Midbrain (tissue), 1 donor: ENCODE measurements around the gene DDX31.

Source experiments
- DNase-seq: peaks from one replicate; lab custom pipeline; 2025; lab: John Stamatoyannopoulos, UW

DDX31 gene

DNA sequence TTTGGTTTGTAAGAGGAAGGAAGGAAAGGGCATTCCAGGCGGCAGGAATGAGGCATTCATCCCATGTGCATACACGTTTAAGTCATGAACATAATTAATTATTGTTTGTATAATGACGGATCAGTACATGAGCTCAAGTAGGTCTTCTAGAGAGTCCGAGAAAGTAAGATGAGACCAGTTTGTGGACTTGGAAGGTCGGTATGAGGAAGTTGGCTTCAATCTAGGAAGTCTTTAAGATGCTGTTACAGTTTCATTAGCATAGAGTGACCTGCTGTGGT is 2.6 kb upstream of the DDX31 start:
- DNase-seq = no peak

DNA sequence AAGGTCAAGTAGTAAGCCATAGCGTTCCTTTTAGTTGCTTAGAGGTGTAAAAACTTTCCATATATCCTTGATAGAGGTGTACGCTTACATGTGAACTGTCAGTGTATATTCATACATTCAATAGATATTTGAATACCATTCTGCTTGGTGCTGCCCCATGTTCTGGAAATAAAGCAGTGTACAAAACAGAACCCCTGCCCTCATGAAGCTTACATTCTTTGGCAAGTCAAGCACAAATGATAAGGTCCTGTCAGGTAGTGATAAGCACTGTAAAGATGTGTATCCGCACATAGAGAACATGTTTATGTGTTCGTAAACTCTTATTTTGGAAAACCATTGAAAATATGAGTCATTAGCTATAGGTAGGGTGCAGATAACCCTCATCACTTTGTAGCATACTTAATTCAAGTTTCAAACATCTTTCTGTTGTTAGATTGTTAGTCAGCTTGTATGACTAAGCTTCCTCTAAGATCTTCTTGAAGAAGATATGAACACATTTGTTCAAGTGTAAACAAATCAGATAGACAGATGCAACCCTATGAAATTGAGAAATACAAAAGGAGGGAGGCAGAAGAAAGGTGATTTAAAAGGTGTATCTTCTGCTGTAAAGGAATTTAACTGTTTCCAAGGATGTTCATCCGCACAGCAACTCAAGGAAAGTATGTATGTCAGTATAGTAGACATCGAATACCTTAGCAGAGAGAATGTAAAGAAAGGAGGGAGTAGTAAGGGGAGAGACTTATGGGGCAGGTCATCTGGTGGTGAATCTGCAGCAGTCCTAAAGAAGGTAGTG is 2.0 kb upstream of the DDX31 start:
- no peak for DNase-seq

DNA sequence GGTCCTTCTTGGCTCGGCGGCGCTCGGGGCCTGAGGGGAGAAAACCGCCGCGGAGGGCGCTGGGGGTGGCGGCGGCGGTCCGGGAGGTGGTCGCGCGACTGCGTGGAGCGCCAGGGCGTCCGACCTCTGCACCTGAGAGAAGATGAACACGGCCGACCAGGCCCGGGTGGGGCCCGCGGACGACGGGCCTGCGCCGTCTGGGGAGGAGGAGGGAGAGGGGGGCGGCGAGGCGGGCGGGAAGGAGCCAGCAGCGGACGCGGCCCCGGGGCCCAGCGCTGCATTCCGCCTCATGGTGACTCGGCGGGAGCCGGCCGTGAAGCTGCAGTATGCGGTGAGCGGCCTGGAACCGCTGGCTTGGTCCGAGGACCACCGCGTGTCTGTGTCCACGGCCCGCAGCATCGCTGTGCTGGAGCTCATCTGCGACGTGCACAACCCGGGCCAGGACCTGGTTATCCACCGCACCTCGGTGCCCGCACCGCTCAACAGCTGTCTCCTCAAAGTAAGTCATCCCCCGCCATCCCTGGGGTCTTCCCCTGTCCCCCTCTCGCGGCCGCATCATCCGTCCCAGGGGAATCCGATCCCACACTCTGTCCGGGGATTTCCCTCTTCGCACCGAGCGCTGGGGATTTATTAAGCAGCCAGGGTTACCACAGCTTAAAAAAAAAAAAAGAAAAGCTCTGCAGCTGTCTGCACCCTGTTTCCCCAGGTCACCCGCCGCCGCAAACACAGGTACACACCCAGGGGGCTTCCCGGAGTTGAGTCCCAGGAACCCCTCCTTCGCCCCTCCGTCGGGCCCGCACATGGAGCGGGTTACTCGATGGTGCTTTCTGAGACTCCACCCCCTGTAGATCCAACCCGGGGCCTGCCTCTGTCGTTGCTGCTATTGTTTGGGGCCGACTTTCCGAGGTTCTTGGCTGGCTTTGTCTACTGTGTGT is 941 bp upstream of the DDX31 start, which contains the start of gene GTF3C4:
Gene GTF3C4, plus strand, starts transcription at position 8 of the 935 bp plus-strand sequence. Its CDS starts 135 bp downstream, at position 143.
- DNase-seq = no peak

DNA sequence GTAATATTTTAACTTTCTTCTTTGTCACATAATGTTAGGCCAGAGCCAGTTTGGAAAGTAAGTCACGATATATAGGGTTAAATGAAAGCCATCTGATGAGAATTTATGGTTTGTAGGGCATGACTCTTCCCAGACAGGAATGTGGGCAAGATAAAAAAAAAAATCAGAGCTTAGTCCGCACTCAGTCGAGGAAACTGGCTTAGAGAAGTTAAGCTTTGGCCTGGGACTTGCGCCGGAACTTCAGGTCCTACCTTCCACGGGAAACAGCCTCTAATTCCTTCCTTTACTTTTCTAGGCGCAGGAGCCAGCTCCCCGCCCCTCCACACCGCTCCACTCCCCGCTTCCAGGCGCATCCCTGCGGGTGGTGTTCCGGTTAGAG is 475 bp downstream of the DDX31 start:
- no peak for DNase-seq

DNA sequence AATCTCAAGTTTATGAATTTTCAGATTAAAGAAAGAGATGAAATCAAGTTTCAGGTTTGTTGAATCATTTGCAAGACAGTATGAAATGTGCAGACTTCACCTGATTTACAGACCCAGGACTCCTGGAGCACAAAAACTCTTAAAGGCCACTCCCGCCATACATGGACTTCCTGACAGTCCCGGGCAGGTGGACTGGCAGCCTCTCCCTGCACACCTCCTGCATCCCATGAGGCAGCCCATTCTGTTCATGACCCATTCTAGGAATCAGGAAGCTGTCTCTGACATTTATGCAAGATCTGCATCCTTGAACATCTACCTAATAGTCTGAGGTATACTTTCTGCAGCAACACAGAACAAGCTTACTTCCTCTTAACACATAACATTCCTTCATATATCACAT is 5.9 kb downstream of the DDX31 start:
- no peak for DNase-seq

DNA sequence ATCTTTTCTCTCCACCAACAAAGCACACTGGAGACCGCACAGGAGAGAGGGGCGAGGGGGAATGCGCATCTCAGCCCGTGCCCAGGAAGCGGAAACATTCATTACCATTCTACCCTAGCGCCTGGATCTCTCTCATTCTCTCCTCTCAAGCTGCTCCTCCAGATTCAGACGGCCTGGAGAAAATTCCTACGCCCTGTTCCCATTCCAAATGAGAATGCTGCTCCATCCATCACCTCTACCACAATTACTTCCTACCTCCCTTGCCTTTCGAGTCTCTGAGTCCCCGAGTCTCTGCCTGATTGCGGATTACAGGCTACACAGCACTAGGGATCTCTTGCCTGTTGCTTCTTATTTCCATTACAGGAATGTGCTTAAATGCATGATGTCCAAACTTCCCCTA is 6.7 kb downstream of the DDX31 start:
- no peak for DNase-seq

DNA sequence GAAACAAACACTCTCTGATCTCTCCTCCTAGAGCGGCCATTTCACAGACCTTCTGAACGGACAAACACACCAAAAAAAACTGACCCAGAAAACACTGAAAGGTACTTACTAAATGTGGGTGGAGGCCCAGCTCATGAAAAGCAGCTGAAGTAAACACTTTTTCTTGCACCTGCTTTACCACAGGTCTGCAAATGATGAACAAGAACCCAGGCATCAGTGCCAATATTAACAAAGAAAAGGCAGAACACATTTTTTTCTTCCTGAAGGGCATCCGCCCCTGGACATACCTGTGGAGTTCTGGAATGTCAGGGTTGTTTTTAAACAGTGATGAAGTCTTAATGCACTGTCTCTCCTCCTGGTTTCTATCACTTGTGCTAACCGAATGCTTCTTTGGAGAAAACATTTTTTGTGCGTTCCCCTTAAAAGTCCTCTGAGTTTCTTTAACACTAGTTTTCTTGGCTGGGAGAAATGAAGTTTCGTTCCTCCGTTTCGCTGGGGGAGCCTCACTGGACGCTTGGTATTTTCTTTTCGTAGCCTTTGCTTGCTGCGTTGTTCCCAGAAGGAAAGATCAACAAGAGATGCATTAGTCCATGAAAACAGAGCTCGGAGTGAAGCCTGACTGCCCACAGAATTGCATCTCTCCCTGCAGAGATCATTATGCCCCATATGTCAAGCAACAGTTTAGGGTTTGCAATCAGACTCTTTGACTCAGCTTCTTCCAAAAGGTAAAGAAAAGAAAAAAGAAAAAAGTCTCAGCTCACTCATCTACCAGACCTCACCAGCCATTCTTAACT is 7.4 kb downstream of the DDX31 start:
- no peak for DNase-seq

DNA sequence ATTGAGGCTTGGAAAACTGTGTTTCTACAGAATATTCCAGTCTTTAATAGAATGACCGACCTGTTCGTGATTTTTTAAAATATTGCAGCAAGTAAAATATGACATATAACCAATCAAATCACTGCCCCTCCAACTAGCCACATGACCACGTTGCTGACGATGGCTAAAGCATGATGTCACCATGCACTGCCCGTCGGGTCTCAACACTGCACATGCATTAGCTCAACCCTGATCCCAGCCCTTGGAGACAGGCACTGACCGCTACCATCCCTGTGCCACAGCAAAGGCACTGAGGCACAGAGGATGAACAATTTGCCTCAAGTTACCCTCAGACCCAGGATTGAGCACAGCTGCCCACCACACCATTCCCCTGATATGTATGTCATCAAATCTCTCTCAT is 13.5 kb downstream of the DDX31 start:
- DNase-seq = no peak

DNA sequence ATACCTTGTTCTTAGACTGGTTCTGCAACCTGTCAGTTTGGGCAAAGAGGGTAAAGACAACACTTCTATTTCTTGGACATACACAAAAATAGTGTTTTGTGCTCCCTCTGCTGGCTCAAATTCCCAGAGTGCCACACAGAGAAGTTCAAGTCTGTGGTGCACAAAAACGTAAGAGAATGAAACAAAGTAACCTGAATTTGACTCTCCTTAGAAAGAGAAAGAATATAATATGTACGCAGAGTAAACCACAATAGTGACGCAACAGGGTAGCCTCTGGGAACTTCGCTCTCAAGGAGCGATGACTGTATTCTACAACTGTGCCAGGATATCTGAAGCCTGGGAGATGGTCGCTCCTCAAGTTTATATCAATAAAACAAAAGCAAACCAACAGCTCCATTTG is 18.5 kb downstream of the DDX31 start:
- DNase-seq = peak; percentile 15

DNA sequence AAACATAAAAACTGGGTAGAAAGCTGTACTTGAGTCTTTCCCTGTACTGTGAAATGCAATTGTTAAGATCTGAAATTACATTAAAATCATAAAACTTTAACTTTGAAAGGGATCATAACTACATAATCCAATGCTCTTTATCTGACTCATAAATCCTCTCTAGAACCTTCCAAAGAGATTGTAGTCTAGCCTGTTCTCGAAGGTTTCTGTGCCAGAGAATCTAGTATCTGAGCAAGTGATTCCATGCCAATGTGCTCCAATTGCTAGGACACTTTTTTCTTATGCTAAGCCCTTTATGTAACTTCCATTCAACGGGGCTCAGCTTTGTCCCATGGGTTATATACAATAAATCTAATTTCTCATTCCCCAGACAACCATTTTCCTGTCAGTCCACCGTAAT is 21.1 kb downstream of the DDX31 start:
- DNase-seq = no peak

DNA sequence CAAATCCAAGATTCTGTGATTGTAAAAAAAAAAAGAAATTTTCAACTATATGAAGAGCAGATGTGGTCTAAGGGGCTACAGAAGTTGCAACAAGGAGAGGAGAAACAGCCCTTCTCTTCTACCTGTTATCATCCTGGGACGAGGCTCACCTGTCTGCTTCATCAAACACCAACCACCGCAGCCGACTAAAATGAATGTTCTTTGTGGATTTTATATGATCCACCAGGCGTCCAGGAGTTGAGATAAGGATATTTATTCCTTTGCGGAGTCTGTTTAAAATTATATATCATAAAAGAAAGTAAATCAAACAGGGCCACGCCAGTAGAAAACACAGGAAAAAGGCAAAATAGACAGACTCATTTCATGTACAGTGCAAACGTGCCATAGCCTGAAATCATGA is 21.5 kb downstream of the DDX31 start:
- DNase-seq = no peak

DNA sequence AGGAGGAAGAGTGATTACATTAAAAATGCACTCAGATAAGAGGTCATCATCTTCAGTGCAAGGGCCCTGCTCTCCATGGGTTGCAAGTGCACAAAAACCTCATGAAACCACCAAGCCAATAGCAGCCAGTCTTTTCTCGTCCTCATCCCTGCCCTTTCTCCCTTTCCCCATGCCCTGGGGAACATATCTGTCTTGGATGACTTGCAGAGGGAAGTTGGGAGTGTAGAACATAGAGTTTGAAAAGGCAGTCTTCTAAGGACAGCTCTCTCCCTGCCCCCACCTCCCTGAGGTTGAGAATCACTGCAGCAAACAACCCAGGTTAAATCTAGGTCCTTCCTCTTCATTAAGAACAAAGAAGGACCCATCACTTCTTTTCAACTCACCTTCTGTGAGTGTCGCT is 22.0 kb downstream of the DDX31 start:
- DNase-seq = no peak

DNA sequence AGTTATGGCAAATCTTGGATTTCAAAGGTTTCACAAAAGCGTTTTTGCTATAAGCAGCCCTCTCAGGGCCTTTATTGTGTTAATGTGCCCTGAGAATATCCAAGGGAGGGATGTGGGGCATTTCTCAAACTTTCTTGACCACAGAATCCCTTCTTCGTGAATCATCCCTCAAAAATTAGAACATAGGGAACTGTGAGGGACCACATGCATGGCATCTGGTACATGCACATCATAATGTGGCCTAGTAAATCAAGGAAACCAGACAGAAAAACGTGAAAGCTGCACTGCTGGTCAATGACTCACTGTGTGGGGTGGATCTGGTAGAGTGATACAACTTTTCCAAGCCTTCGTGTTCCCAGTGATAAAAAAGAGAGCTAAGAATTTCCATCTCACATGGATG is 22.4 kb downstream of the DDX31 start:
- DNase-seq = no peak

DNA sequence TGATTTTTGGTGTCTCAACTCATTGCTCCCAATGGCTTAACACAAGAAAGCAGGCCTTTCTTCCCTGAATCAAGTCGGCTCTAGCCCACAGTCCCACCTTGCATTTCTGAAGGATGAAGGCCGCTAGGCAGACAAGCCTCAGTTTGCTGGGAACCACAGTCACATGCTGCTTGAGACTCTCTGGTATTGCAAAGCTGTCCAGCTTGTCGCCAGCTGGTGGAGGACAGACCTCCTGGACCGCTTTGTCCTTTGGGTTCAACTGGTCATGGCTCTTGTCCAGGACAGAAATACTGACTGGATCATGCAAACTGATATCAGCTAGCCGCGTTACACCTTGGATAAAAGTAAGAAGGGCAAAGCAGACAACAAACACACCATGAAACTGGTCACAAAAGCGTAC is 23.1 kb downstream of the DDX31 start:
- DNase-seq = no peak

DNA sequence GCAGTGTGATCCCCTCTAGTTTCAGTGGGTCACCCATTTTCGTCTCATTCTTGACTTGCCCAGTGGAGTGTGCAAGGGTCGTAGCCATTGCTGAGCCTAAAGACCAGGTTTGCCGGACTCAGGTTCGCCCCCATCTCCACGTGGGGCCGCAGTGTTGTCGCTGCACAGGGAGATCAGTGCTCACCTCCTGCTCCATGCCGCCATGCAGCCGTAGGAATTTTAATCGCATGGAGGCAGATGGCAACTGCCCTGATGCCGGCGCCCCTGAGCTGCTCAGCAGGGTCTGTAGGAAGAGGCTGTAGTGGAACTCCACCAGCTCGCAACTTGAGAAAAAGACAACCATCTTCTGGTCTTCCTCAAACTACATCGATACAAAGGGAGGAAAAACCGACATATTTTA is 24.1 kb downstream of the DDX31 start:
- no peak for DNase-seq

DNA sequence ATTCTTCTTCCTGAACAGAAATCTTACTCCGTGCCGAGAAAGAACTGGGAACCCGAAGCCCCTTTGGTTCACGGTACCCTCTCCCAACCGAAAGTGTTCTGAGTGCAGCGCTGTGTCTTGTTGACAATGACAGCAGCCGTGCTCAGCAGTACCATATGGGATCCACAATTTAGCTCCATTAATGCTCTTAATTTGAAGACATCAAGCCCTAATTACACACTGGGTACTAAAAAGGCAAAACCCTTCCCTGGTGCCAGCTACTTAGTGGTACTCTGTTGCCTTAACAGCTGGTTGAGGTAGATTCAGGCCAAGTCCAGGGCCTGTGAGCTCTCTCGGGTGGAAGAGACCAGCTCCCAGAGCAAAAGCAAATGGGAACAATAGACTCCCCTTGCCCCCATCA is 24.5 kb downstream of the DDX31 start:
- DNase-seq = no peak

DNA sequence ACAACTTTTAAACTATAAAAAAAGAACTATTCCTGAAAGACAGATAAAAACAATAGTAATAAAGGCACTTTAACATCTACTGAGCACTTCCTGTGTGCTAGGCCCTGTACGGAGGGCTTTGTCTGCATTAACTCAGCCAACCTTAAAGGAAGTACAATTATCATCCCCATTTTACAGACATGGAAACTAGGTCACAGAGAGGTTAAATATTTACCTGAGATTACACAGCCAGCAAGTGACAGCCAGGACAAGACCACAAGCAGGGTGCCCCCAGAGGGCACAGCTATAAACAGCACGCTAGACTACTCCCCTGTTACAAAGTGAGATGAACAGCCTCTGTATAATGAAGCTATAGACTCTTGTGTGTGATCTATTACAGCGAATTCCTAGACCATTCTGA is 25.5 kb downstream of the DDX31 start:
- no peak for DNase-seq

DNA sequence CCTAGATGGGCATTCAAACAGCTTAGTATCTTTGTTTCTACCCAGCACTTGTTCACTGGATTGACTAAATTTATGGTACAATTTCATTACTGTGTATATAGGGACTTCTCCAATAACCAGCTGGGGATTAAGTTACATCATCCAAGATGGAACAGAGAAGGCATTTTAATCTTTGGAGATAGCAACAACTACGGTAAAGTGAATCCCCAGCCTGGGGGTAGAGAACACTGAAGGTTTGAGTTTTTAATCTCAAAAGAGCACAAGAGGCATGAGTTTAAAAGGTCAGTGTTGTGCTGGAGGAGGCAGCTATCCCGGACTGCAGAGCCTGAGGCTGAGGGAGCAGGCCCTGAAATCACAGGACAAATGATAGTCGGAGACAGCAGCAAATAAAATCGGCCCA is 28.6 kb downstream of the DDX31 start:
- no peak for DNase-seq

DNA sequence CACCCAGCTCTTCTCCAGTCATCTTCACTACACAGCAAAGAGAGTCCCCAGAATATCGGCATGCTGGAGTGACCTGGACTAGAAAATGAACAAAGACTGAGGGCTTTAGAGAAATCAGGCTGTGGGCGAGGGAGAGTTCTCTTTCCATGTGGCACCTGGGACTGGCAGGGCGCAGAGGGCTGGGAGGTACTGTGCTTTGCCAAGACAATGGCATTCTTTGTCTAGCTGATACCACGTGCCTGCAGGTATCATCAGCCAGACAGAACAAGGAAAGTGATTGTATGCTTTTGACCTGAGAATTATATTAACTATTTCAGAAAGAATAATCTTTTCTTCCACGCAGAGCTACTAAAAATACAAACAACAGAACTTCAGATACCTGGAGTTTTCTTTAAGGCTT is 30.5 kb downstream of the DDX31 start:
- no peak for DNase-seq

DNA sequence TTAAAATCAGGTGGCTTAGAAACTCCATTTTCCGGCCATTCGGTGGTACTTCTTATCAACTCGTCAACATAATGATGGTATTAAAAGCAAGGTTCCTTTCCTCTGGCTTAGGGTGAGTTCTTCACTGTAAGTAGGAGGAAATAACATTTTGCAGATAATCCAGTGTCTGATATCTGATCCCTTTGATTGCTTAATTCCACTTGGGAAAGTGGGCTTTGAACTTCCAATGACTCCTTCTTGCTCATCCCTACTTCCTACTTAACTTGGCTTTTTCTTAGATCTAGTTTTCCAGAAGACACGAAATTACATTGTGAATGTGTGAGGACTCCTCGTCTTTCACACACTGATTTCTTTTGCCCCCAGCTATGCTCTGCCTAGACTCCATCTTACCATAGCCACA is 31.5 kb downstream of the DDX31 start:
- DNase-seq = no peak

DNA sequence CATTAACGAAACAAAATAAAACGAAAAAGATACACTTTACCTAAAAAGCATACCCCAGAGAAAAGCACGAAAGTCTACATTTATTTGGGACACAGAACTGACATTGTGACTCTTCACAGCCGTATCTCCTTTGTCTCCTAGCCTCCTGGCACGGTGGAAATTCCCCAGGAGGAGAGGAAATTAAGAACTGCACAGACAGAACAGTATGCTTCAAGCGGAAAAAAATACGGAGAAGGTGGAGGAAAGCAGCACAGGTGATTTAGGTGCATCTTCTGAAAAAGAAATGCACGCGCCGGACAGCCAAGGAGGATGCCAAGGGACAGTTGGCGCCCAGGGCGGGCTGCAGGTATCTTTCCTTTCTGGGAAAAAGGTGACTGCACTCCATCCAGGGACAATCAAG is 32.0 kb downstream of the DDX31 start:
- DNase-seq = no peak

DNA sequence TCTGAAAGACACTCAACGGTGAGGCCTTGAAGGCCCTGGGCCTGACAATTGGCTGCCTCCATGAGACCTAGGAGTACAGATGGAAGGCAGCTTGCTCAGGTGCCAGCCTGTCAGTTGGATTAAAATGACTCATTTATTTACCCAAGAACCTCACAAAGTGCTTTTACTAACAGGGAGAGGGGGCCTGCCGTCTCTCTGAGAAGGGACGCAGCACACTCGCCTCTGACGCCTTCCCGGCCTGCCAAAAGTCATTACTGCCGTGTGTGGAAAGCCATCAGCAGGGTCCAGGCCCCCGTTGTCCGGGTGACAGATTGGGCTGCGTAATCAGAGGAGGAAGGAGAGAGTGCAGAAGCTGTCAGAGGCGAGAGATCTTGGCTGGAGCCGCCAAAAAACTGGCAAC is 32.4 kb downstream of the DDX31 start:
- no peak for DNase-seq

DNA sequence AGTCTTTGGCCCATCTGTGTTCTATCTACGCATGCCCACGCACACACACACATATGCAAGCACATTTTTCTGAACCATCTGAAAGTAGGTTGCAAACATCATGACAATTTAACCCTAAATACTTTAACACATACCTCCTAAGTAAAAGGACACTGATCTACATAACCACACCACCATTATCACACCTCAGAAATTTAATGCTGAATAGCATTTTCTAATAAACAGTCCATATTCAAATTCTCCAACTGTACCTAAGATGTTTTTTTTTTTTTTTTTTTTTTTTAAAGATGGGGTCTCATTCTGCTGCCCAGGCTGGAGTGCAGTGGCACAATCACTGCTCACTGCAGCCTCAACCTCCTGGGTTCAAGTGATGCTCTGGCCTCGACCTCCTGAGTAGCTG is 35.5 kb downstream of the DDX31 start:
- DNase-seq = no peak
